ENCODE data around the gene PHETA2.
A peak's percentile ranks its signal among the peaks of the same experiment; 100 is the strongest.
"Not testable (repeated sequence)": the region's sequence is repeated elsewhere in the genome, so short reads cannot be mapped to it uniquely, and the experiment has no call there.

Gene PHETA2

DNA sequence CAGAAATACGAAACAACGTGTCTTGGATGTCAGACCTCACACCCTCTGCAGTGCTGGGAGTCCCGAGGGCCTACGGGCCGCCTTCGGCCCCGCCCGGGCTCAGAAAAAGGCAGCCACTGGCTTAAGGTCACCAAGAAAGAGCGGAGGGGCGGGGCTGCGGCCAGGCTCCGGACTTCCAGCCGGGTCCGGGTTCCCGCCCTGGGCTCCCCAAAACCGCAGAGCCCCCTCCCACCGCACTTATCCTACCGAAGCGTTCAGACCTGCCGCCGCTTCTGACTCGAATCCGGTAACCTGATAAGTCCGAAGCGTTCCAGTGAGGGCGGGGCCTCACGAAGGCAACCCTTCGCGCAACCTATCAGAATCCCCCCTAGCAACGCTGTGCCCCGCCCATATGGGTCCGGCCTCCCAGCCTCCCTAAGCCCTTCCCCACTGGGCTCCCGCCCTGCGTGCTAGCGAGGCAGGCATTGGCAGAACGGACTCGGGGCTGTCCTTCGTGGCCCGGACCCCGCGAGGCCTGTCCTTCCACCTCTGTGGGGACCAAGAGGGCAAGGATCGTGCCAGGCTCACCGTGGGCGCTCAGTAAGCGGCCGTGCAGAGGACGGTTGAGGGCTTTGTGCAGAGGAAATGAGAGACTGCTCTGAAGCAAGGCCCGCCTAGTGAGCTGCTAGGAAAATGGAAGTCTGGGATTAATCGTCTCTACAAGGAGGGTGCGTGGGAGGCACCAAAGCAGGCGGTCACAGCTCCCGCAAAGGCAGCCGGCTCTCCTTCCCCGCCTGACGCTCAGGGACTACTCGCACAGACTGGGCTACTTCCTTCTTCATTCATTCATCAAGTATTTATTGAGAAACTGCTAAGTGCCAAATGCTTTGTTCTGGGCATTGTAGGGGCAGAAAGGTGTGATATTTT is 3.3 kb upstream of the PHETA2 start, which contains the start of gene NAGA:
NAGA (minus strand) TSS at position 296 of the 906 bp plus-strand sequence. CDS start 515 bp downstream, outside the sequence.
- DNase-seq = peak; percentile 86

GRCh38 chr22:42071508-42071907 is 2.5 kb upstream of the PHETA2 start:
- DNase-seq = not testable (repeated sequence)

GRCh38 chr22:42072606-42073330 is 1.3 kb upstream of the PHETA2 start:
- no peak for DNase-seq

- DNase-seq = no peak
Observed at GRCh38 chr22:42073621-42074041, 417 bp upstream of the PHETA2 start.

DNA sequence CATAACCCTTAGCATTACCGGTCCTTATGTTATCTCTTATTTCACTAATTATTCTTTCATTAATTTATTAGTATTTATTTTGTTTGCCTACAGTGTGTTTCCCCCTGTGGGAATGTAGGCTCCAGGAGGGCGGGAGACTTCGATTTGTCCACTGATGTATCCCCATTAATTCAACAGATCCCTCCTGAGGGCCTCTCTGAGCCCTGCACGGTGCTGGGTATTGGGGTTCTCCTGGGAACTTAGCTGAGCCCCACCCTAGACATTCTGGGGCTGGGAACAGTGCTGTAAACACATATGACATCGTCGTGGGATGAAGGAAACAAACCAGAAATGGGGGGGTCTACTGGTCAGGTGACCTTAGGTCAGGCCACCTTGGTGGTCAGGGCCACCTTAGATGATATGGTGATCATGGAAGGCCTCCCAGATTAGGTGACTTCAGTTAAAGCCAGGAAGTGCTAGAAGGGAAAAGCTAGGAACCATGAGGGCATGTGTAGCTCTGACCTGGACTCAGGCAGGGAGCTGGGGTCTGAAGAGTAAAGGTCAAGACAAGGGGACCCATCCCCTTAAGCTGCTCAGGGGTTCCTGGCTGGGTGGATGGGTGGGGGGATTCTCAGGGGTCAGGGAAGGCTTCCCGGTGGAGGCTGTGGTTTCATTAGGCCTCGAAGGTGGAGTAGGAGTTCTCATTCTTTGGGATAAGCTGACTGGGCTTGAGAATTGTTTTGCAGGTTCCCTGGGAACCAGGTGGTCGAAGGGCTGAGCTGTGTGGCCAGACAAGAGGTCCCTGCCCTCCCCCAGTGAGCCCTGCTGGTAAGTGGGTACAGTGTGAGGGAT is 1.0 kb downstream of the PHETA2 start:
- no peak for DNase-seq

DNA sequence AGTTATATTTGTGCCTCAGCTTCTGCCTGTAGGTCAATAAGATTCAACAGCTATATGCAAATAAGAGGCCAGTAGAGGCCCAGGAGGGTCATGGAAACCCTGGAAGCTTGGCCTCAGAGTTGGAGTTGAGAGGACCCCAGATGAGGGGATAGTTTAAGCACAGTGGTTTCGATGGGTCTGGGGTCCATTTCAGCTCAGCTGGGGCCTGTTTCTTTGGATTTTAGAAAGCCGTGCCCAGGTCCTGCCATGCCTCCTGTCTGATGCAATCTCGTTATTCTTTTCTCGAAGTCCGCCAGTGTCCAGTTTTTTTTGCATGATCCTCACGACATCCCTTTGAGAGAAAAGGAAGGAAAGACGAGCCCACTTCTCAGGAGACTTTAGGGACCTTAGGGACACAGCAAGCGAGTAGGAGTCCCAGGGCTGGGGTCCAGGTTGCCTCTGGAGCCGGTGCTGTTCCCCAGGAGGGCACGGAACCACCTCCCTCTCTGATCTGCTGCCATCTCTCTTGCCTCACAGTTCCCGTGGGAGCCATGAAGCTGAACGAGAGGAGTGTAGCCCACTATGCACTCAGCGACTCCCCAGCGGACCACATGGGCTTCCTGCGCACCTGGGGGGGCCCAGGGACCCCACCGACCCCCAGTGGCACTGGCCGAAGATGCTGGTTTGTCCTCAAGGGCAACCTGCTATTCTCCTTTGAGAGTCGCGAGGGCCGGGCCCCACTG is 2.9 kb downstream of the PHETA2 start:
- DNase-seq = no peak

GRCh38 chr22:42077486-42078125 is 3.6 kb downstream of the PHETA2 start:
- no peak for DNase-seq

GRCh38 chr22:42078469-42079318 is 4.6 kb downstream of the PHETA2 start:
- DNase-seq = no peak

DNA sequence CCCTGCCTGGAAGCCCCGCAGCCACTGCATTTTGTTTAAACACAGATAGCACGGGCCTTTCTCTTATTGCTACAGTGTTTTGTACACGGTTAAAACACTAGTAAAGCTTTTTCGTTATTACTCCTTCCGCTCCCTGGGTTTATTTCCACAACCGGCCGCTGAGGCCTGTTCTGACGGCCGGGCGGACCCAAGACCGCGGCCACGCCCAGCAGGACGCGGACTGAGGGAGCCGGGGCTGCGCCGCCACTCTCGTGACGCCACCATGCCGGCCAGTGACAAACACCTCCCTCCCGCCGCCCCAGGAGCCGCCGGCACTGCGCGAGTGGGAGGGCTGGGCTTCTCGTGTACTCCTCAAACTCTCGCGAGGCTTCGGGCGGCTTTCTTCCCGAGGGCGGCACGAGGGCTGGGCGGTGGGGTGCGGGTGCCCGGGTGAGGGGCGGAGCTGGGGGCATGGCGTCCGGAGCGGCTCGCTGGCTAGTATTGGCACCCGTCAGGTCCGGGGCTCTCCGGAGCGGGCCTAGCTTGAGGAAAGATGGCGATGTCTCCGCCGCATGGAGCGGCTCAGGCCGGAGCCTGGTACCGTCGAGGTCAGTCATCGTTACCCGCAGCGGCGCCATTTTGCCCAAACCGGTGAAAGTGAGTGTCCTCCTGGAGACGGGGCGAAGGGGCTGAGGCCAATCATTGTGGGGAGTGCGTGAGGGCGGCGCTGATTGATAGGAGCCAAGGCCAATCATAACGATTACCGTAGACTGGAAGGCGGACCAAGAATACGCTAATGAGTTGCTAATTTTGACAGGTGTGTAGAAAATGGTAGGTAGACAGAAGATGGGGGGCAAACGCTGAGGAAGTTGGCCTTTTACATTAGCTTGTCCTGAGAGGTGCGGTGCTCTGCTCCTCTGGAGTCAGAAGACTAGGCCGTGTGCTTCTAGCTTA is 5.5 kb downstream of the PHETA2 start, which contains the start of gene SMDT1:
SMDT1 (plus strand) TSS at position 382 of the 933 bp plus-strand sequence; CDS start at position 451, 69 bp downstream.
- DNase-seq = peak; percentile 97

DNA sequence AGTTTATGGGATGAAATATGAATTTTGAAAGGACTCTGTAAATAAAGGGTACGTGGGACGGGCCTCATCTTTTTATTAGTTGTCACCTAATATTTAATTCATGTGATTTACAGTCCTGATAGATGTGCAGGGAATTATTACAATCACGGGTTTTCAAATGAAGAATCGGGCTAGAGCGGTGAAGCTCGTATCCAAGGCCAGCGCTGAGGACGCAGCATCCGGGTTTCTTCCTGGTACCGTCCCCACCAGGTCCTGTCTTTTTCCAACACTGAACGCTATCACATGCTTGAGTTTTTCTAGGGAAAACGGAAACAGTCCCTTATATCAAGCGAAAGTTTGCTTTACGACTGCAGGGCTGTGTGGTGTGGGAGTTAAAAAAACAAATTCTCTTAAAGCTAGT is 6.2 kb downstream of the PHETA2 start:
- no peak for DNase-seq

- no peak for DNase-seq
Observed at GRCh38 chr22:42083119-42083518, 9.1 kb downstream of the PHETA2 start.

DNA sequence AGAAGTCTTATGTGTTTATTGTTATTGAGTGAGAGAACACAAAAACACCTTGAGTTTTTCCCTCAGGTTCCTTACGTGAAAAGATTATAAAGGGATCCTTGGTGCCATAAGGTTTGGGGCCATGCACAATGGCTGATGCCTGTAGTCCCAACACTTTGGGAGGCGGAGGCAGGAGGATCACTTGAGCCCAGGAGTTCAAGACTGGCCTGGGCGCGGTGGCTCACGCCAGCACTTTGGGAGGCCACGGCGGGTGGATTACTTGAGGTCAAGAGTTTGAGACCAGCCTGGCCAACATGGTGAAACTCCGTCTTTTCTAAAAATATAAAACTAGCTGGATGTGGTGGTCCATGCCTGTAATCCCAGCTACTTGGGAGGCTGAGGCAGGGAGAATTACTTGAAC is 10.8 kb downstream of the PHETA2 start:
- DNase-seq = no peak

- DNase-seq = no peak
Observed at GRCh38 chr22:42086051-42086450, 12.0 kb downstream of the PHETA2 start.

GRCh38 chr22:42090596-42091454 is 16.8 kb downstream of the PHETA2 start, which contains the start of gene NDUFA6:
TSS of gene NDUFA6 (minus strand) at chr22:42090772. CDS start at chr22:42090744, 28 bp downstream.
- DNase-seq = peak; percentile 96

- DNase-seq = no peak
Observed at GRCh38 chr22:42091455-42091782, 17.4 kb downstream of the PHETA2 start.

GRCh38 chr22:42101199-42101598 is 27.2 kb downstream of the PHETA2 start:
- DNase-seq = no peak

- not testable (repeated sequence) for DNase-seq
Observed at GRCh38 chr22:42104332-42104860, 30.3 kb downstream of the PHETA2 start.

GRCh38 chr22:42108848-42109247 is 34.8 kb downstream of the PHETA2 start:
- no peak for DNase-seq

Data from stimulated activated CD4-positive, alpha-beta T cell treated with anti-CD3 and anti-CD28 coated beads, Interleukin-12 subunit alpha, Interleukin-12 subunit beta, amount 100 ng/mL, for 4 hours (primary cell).